GM19099 (cell line): ENCODE results near the gene COL20A1.

Experiments
- POLR2A ChIP-seq: IDR thresholded peaks from 3 replicates; pipeline ENCODE4 v1.6.1; 2011; ENCODE audit warnings: low read depth; ENCODE audit not compliant: insufficient read length; ENCODE audit errors: extremely low read depth

The COL20A1 gene

DNA sequence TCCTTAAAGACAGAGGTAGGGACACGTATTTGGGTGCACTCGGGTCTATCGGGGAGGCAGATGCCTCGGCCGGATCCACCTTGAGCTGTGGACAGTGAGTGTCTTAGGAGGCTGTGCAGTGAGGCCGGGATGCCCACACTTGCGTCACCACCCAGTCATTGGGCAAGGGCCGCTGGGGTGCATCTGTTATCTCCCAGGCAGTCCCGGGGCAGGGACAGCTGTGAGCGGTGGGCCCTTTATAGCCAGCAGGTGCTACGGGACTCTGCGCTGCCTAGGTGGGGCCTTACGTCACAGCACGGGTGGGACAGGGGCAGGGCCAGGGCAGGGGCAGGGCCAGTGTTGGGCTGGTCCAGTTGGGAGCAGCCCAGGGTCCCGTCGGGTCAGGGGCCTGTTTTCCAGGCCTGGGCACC is 689 bp upstream of the COL20A1 start:
- TF ChIP-seq POLR2A = no peak

DNA sequence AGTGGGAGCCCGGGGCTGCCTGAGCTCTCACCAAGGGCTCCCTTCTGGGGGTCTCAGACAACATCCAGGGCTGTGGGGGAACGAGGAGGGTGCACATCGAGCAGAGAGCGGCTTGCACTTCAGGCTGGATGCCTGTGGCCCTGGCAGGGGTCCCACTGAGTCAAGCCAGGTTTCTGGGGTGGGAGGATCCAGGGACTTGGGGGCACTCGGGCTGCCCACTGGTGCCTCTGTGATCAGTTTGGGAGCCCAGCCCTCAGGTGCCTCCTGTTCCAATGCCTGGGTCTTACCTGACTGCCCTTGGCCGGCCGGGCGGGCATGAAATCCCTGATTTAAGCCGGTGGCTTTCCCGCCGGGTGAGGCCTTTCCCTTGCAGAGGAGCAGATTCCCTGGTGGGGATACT is 470 bp downstream of the COL20A1 start:
- TF ChIP-seq POLR2A = no peak

DNA sequence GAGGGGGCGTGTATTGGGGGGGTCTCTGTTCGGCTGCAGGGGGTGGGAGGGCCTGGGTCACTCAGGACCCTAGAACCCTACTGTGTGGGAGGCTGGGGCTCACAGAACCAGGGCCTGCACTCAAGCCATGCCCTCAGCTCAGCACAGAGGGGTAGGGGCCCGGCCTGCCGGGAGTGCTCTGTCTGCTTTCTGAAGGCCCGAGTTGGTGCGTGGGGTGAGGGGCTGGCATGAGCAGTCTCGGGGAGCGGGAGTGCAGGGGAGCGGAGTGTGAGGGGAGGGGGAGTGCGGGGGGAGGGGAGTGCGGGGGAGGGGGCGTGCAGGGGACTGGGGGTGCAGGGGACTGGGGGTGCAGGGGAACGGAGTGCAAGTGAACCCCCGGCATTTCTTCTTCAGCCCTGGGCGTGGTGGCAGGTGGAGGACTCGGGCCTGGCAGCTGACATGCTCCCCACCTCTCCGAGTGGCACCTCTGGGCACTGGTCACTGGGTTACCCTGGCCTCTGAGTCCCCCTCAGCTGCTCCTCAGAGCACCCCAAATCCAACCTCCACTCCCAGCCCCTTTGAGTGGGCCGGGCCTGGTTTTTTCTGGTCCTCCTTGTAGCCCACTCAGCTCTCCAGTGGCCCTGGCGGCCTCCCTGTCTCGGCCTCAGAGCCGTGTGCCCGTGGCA is 1.0 kb downstream of the COL20A1 start:
- TF ChIP-seq POLR2A = no peak

DNA sequence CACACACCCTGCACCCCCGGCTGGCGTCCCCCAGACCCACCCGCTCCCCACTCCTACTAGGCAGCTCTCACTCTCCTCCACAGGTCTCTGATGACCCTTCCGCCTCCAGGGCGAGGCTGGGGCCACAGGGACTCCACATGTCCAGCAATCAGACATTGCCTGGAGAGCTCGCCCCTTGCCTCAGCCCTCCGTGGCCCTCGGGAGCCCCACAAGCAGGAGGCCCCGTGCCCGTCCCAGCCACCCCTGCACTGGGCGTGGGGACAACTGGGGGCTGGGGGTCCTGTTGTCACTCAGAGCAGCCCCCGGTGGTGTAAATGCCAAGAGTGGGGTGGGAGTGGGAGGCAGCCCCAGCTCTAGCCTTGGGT is 1.5 kb downstream of the COL20A1 start:
- TF ChIP-seq POLR2A = no peak

DNA sequence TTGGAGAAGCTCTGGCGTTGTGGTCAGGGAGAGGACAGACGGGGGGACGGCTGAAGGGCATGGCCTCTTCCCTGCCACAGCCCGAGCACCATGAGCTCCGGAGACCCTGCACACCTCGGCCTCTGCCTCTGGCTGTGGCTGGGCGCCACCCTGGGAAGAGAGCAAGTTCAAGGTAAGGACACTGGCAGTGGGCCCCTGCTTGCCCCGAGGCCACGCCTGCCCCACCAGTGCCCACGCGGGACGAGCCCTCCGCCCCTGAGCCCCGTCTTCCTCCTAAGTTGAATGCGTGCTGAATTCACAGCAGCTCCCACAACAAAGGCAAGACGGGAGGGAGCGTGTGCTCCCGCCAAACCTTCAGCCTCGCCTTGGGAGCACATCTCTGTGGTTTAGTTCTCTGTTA is 2.0 kb downstream of the COL20A1 start:
- no peak for TF ChIP-seq POLR2A

DNA sequence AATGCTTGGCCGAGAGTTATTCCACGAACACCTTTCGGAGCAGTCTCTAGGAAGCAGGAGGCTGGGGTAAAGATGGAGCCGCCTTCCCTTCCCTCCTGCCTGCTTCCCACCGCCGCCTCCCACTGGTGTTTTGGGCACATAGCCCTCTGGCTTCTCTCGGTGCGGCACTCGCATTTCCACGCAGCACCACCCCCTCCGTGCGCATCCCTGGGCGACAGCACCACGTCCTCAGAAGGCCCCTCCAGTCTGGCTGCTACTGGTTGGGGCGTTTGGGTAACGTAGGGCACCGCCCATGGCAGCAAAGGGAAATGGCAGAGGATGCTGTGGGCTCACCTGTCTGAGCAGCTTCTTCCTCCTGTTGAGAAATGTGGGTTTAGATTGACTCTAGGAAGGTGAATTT is 2.4 kb downstream of the COL20A1 start:
- TF ChIP-seq POLR2A = no peak

DNA sequence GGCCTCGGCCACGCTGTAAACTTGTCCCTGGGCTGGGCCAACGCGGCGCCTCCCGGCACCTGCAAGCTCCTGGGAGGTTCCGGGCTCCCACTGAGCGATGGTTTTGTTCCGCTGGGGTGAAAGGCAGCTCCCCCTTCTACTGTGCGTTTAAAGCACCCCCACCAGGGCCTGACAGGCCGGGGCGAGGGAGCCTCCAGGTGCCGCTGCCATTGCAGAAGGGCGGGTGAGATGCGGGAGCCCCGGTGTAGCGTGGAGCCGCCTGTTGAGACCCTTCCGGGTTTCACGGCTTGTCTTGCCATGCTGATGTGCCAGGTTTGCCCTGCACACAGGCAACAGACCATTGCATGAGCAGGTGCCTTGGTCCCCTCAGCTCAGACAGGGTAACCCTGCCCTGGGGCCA is 2.9 kb downstream of the COL20A1 start:
- no peak for TF ChIP-seq POLR2A

DNA sequence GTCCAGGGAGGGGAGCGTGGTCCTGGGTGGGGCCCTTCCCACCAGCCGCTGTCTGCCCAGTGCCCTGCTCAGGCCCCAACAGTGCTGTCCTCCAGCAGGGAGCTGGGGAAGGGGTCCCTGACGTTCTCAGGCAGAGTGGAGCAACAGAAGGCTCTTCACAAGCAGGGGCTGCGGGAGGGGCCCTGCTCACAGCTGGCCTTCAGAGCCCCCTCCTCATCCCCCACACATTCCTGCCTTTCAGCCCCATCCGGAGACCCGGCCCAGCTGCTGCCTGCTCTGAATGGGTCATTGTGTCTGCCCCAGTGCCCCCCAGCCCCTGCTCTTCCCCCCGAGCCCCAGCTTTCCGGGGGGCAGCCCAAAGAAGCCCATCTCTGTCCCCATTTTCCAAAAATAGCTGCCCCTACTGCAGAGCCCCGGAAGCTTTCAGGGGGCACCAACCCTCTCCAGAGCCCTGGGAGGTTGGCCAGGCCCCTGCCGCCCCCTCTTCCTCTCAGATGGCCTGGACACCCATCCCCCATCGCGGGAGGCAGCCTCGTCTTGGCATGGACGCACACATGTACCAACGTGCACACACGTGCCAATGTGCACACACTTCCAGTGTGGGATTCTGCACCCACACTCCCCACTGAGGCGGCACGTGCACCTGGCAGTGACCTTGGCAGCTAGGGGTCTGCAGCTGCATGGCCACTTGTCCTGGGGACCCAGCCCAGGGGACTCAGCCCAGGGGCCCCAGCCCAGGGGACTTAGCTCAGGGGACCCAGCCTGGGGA is 3.7 kb downstream of the COL20A1 start:
- no peak for TF ChIP-seq POLR2A

DNA sequence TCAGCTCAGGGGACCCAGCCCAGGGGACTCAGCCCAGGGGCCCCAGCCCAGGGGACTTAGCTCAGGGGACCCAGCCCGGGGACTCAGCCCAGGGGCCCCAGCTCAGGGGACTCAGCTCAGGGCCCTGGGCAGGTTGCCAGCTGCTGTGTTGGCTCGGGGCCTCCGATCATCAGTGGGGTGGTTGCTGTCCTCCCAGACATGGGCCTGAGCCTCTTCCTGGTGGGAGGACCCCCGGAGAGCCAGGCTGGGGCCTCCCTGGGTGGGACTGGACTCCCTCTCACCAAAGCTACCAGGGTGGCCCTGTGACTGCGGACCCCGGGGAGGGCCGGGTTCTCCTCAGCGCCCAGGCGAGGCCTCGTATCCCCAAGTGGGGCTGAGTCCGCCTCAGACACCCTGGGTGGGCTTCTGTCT is 4.4 kb downstream of the COL20A1 start:
- no peak for TF ChIP-seq POLR2A

DNA sequence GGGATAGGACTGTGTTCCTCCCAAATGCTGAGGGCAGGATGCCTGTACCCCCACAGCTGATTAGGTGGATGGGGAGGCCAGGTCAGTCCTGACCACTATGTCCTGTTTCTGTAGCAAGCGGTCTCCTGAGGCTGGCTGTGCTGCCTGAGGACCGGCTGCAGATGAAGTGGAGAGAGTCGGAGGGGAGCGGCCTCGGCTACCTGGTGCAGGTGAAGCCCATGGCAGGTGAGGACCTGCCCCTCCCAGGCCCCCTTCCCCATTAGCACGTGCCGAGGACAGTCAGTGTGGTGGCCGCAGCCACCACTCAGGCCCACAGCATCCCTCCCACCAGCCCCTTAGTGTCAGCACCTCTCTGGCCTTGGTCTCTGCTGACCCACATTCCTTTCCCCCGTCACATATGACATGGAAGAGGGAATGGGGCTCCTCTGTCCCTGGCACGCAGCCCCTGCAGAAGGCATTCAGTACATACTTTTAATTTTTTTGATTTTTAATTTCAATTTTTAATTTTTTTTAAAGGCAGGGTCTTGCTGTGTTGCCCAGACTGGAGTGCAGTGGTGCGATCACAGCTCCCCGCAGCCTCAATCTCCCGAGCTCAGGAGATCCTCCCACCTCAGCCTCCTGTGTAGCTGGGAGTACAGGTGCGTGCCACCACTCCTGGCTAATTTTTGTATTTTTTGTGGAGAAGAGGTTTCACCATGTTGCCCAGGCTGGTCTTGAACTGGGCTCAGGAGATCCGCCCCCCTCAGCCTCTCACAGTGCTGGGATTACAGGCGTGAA is 5.0 kb downstream of the COL20A1 start:
- TF ChIP-seq POLR2A = no peak

DNA sequence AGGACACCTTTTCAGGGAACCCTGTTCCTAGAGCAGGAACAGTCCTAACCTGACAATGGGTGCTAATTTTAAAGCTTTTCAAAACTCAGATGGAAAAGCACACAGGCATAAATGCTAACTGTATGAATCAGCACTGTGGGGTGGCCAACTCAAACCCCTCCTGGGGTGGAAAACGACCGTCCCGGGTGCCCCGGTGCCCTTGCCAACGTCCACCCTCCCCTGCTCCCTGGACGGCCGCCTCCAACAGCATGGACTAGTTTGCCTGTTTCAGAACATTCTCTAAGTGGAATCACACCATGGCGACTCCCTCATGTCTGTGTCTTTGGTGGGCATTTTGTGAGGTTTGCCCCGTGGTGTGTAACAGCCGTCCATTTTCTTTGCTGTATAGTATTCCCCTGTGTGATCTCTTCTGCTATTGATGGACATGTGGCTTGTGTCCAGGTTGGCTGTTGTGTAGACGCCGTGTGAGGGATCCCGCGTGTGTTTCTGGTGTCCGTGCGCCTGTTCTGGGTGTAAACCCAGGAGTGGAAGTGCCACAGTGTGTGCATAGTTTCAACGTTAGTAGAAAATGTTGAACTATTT is 5.8 kb downstream of the COL20A1 start:
- no peak for TF ChIP-seq POLR2A

DNA sequence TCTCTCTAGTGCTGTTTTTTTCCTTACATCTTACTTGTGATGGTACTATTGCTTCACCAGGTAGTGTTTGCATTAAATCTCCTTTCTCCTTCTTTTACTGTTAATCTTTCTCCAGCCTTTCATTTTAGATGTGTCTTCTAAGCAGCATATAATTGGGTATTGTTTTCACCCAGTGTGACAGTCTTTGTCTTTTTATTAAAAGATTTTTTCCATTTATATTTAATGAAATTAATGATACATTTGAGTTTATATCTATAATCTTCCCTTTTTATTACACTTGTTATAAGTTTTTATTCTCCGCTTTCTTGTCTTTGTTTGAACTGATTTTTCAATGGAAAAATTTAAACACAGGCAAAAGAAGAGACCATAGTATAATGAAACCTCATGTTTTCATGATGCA is 8.7 kb downstream of the COL20A1 start:
- no peak for TF ChIP-seq POLR2A

DNA sequence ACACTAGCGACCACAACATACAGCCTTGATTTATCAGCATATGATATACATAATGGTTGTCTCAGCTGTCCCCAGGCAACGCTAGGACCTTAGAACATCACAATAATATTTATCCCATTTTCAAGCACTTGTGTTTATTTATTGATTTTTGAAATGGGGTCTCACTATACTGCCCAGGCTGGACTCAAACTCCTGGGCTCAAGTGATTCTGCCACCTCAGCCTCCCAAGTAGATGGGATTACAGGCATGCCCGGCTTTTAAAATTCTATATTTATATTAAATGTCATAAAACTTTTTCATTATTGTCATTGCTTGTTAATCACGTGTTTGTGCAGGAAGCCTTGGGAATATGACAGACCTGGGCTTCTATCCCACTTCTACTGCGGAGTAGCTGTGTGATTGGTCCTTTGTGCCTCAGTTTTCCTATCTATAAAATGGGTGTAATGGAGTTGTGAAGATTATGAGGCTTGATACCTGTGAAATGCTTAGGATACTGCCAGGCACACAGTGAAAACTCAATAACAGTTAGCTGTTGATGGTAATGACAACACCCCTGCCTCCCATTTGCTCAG is 10.2 kb downstream of the COL20A1 start:
- TF ChIP-seq POLR2A = no peak

DNA sequence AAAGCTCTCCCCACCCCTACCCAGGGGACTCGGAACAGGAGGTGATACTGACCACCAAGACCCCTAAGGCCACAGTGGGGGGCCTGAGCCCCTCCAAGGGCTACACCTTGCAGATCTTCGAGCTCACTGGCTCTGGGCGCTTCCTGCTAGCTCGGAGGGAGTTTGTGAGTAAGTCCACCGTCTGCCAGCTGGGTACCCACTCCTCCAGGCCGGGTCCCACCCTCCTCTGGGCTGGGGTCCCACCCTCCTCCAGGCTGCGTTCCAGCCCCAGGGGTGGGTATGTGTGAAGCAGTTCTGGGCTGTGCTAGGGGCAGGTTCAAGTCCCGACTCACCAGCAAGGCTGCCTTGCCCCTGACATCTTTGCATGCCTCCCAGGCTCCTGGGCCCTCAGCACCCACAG is 12.4 kb downstream of the COL20A1 start:
- no peak for TF ChIP-seq POLR2A

DNA sequence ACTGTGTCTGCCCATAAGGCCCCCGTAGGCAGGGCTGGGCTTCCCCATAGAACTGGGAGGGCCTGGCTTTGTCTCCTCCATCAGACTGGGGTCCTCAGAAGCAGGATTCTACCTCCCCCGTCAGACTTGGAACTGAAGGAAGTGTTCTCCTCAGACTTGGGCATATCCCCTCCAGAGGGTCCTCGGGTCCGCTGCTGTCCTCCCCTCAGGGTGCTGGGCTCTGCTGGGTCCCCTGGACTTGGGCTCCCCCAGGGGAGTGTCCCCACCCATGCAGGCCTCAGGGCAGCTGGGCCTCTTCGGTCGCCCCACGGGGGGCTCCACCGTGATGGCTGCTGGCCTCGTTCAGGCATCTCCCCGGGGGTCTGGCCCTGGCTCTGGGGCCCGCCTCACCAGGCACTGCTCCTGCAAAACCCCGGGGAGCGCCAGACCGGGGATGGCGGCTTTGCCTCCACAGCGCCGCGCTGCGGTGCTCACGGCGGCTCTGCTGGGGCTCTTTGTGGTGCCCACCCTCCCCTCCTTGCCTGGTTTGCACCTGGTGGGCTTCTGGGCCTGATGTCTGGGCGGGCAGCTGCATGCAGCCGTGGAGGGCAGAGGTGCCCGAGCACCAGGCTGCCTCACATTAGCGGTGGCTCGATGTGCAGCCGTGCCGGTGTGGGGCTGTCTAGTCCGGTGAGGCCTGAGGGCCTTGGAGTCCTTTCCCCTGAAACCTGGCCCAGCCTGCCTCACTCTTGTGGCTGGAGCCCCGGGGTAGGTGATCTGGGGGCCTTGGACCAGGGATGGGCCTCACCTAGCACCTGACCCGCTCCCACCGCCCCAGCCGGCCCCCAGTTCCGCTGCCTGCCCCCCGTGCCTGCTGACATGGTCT is 13.9 kb downstream of the COL20A1 start:
- TF ChIP-seq POLR2A = no peak
